Measurements from ENCODE around the gene RCCD1.

RCCD1 gene

DNA sequence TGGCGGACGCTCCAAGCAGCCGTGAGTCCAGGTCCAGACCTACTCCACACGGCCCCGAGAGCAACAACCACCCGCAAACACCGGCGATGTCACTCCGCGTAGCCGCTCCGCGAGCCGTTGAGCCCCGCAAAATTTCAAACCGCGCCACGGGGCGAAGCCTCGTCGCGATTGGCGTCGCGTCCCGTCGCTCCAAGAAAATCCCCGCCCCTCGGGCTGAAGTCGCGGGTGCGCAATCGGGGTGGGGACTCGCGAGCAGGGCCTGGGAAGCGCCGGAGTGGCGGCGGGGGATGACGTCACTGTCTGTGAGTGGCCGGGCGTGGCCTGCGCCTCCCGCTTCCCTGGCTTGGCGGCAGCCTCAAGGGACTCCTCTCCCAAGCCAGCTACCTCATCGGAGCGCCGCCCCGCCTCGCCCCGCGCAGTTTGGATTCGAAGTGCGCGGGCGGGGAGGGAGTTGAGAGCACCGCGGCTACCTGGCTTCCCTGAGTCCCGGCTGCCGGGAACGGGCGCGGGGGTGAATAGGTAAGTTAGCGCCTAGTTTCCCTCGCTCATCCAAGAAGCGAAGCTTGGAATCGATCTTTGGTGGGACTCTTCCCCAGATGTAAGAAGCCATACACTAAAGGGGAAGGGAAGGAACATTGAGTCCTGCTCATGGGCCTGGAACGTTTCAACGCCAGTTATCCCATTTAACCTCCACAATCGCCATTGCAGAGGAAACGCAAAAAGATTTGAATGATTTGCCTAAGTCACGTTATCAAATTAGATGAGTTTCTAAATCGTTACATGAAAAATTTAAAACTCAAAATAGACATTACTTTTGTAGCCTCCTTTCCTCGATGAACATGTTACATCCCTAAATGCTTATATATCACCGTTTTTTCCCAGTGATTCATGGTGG is 40.0 kb downstream of the RCCD1 start, which contains the start of gene PRC1:
TSS of gene PRC1 (minus strand) at position 119 of the 895 bp plus-strand sequence. CDS start at position 1, 118 bp downstream.
- peak; percentile 99 for DNase-seq
- no peaks in the 10 kb centered on the region for H3K9me3 ChIP-seq (ENCODE audit: severe bottlenecking)
- peak within 1 kb of the TSS; percentile 86 for H3K4me3 ChIP-seq (ENCODE audit: low read depth, low read length)
- TF ChIP-seq, protein P1, sequence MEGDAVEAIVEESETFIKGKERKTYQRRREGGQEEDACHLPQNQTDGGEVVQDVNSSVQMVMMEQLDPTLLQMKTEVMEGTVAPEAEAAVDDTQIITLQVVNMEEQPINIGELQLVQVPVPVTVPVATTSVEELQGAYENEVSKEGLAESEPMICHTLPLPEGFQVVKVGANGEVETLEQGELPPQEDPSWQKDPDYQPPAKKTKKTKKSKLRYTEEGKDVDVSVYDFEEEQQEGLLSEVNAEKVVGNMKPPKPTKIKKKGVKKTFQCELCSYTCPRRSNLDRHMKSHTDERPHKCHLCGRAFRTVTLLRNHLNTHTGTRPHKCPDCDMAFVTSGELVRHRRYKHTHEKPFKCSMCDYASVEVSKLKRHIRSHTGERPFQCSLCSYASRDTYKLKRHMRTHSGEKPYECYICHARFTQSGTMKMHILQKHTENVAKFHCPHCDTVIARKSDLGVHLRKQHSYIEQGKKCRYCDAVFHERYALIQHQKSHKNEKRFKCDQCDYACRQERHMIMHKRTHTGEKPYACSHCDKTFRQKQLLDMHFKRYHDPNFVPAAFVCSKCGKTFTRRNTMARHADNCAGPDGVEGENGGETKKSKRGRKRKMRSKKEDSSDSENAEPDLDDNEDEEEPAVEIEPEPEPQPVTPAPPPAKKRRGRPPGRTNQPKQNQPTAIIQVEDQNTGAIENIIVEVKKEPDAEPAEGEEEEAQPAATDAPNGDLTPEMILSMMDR (IDR thresholded peaks at IDR 0.05; ENCODE audit: low read depth, low read length): no peak
- H3K27ac ChIP-seq: peak within 1 kb of the TSS; percentile 99
- peaks cover 42% of the 10 kb centered on the region for H3K36me3 ChIP-seq
- no peaks in the 10 kb centered on the region for H3K27me3 ChIP-seq (ENCODE audit: insufficient read depth, low read depth, severe bottlenecking)

DNA sequence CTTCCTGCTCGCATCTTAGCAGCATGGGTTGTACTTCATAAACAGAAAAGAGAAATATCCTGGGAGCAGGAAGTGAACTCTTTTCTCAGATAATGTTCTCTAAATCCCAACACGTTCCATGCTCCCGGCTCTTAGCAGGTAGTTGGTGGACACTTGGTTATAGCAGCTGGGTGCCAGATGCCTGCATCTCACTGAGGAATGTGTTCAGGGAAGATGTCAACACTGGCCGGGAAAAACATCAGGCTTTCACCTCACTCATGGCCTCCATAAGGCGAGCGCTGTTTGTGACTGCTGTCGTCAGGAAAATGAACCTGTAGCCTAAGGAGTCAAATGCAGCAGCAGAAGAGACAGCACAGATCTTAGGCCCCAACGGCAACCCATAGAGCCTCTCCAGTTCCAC is 44.1 kb downstream of the RCCD1 start:
- Histone ChIP-seq H3K36me3 (peaks cover 47% of the 10 kb centered on the region), H3K4me3 (ENCODE audit: low read depth, low read length) (no peak overlapping the region), H3K27me3 (ENCODE audit: insufficient read depth, low read depth, severe bottlenecking) (no peaks in the 10 kb centered on the region), H3K9me3 (ENCODE audit: severe bottlenecking) (no peaks in the 10 kb centered on the region), H3K27ac (no peak overlapping the region)
- TF ChIP-seq, protein P1 (IDR thresholded peaks at IDR 0.05; ENCODE audit: low read depth, low read length): no peak
- DNase-seq: no peak

DNA sequence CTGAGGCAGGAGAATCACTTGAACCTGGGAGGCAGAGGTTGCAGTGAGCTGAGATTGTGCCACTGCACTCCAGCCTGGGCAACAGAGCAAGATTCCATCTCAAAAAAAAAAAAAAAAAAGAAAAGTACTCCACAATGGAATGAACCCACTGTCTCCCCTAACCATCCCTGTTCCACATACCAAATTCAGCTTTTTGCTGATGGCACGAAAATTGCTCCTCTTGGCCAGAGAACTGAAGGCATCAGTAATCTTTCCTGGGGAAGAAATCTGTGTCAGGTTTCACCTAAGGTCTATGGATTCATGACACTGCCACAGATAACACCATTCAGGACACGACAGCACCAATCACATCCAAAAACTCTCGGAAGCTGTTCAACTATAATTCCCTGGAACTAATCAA is 46.5 kb downstream of the RCCD1 start:
- Histone ChIP-seq H3K27ac (no peak overlapping the region), H3K27me3 (ENCODE audit: insufficient read depth, low read depth, severe bottlenecking) (no peaks in the 10 kb centered on the region), H3K9me3 (ENCODE audit: severe bottlenecking) (no peaks in the 10 kb centered on the region), H3K4me3 (ENCODE audit: low read depth, low read length) (no peak overlapping the region), H3K36me3 (peaks cover 61% of the 10 kb centered on the region)
- no peak for DNase-seq
- TF ChIP-seq, protein P1 (IDR thresholded peaks at IDR 0.05; ENCODE audit: low read depth, low read length): no peak

DNA sequence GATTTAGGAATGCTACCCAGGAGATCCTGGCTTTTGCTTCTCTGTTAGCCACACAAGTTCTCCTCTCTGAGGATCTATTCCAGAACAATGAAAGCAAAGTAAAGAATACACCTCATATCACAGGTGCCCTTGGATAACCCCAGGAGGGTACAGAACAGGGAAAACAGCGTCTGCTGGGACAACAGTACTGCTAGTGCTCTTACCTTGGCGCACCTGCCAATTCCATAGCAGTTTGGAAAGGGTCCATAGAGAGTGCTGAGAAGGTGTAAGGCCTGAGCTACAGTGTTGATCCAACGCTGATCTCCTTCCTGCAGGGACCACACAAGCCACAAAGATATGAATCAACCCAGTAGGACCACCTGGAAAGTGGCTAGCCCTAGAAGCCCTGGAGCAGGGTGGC is 52.6 kb downstream of the RCCD1 start:
- Histone ChIP-seq H3K27ac (no peak overlapping the region), H3K36me3 (peaks cover 49% of the 10 kb centered on the region)
- no peak for DNase-seq

More for the DNA sequence above, 52.6 kb downstream of the RCCD1 start:
- H3K27me3 ChIP-seq (ENCODE audit: insufficient read depth, low read depth, severe bottlenecking): no peaks in the 10 kb centered on the region
- H3K9me3 ChIP-seq (ENCODE audit: severe bottlenecking): no peaks in the 10 kb centered on the region
- TF ChIP-seq, protein P1 (IDR thresholded peaks at IDR 0.05; ENCODE audit: low read depth, low read length): no peak
- H3K4me3 ChIP-seq (ENCODE audit: low read depth, low read length): no peak overlapping the region

Measured in WERI-Rb-1 (cell line).